ENCODE measurements around the gene ZFY.
"Not testable (repeated sequence)": the region's sequence is repeated elsewhere in the genome, so short reads cannot be mapped to it uniquely, and the experiment has no call there.

The ZFY gene

DNA sequence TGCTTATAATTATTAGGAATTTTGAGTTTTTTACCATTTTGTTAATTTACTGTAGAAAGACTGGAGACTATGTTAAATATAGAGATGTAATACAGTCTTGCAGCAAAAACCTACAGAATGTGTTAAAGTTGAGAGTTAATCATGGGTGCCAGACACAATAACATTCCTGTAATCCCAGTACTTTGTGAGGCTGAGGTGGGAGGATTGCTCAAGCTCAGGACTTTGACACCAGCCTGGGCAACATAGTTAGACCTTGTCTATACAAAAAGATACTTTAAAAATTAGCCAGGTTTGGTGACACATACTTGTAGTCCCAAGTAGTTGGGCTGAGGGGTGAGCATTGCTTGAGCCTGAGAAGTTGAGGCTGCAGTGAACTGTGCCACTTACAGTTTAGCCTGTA, 17.7 kb downstream of the ZFY start:
- no peak for DNase-seq
- peaks cover 0 to 34% of the 10 kb centered on the region in 2 donors for H3K4me1 Mint-ChIP-seq
- no peak for ATAC-seq (replicated peaks)
- H3K36me3 Mint-ChIP-seq, result peaks cover 0 to 17% of the 10 kb centered on the region in 2 donors
- H3K27me3 Mint-ChIP-seq, result no peaks in the 10 kb centered on the region
- no peak overlapping the region for H3K4me3 Mint-ChIP-seq
- no peaks in the 10 kb centered on the region for H3K9me3 Mint-ChIP-seq
- no peak overlapping the region for H3K27ac Mint-ChIP-seq

- DNase-seq (no peak), ATAC-seq (replicated peaks) (no peak)
- H3K27me3 Mint-ChIP-seq, result no peaks in the 10 kb centered on the region
- no peaks in the 10 kb centered on the region for H3K9me3 Mint-ChIP-seq
- H3K27ac Mint-ChIP-seq, result no peak overlapping the region
- peaks cover 0 to 34% of the 10 kb centered on the region in 2 donors for H3K4me1 Mint-ChIP-seq
- H3K36me3 Mint-ChIP-seq, result peaks cover 0 to 18% of the 10 kb centered on the region in 2 donors
- no peak overlapping the region for H3K4me3 Mint-ChIP-seq
Observed at GRCh38 chrY:2954735-2955134, 19.6 kb downstream of the ZFY start.

GRCh38 chrY:2955561-2955960, 20.4 kb downstream of the ZFY start:
- Mint-ChIP-seq H3K9me3 (no peaks in the 10 kb centered on the region), H3K4me1 (peaks cover 0 to 25% of the 10 kb centered on the region in 2 donors), H3K27ac (no peak overlapping the region), H3K27me3 (no peaks in the 10 kb centered on the region), H3K4me3 (no peak overlapping the region), H3K36me3 (peaks cover 0 to 18% of the 10 kb centered on the region in 2 donors)
- ATAC-seq (replicated peaks) (no peak), DNase-seq (no peak)

DNA sequence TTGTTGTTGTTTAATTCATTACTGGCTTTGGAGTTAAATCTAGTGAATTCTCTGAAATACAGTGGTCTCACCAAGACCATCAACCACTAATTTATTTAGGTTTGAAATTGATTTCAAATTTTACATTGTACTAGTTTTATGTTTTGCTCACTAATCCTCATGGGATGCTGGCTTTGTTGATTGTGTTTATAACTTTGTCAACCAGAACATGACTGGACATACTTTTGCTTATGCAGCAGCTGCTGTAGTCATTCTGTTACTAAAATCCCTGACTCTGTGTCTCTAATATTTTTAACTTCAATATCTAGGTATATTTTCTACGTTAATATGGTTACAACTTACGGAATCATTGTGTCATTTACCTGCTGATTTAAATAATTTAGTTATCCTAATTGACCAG, 26.9 kb downstream of the ZFY start:
- no peaks in the 10 kb centered on the region for H3K27me3 Mint-ChIP-seq
- H3K9me3 Mint-ChIP-seq, result no peaks in the 10 kb centered on the region
- no peak overlapping the region for H3K27ac Mint-ChIP-seq

GRCh38 chrY:2964814-2965213, 29.6 kb downstream of the ZFY start:
- no peak for DNase-seq
- no peak overlapping the region for H3K27ac Mint-ChIP-seq
- H3K9me3 Mint-ChIP-seq, result no peaks in the 10 kb centered on the region
- no peak overlapping the region for H3K4me3 Mint-ChIP-seq
- no peaks in the 10 kb centered on the region for H3K27me3 Mint-ChIP-seq
- peaks cover 0 to 15% of the 10 kb centered on the region in 2 donors for H3K4me1 Mint-ChIP-seq
- peaks cover 0 to 7% of the 10 kb centered on the region in 2 donors for H3K36me3 Mint-ChIP-seq
- peak in 1 of 2 donors; percentile 60 for ATAC-seq (replicated peaks)

More for the DNA sequence above, 26.9 kb downstream of the ZFY start:
- ATAC-seq (replicated peaks) (no peak), DNase-seq (no peak)
- peaks cover 0 to 7% of the 10 kb centered on the region in 2 donors for H3K4me1 Mint-ChIP-seq
- no peak overlapping the region for H3K4me3 Mint-ChIP-seq
- H3K36me3 Mint-ChIP-seq, result peaks cover 0 to 7% of the 10 kb centered on the region in 2 donors

GRCh38 chrY:2965629-2966028, 30.4 kb downstream of the ZFY start:
- peaks cover 0 to 22% of the 10 kb centered on the region in 2 donors for H3K4me1 Mint-ChIP-seq
- H3K36me3 Mint-ChIP-seq, result peaks cover 0 to 7% of the 10 kb centered on the region in 2 donors
- H3K4me3 Mint-ChIP-seq, result no peak overlapping the region
- H3K9me3 Mint-ChIP-seq, result no peaks in the 10 kb centered on the region
- H3K27ac Mint-ChIP-seq, result no peak overlapping the region
- ATAC-seq (replicated peaks), result no peak
- H3K27me3 Mint-ChIP-seq, result no peaks in the 10 kb centered on the region
- DNase-seq, result no peak

- no peaks in the 10 kb centered on the region for H3K9me3 Mint-ChIP-seq
- no peak overlapping the region for H3K27ac Mint-ChIP-seq
- H3K4me3 Mint-ChIP-seq, result no peak overlapping the region
- no peak for DNase-seq
- no peaks in the 10 kb centered on the region for H3K27me3 Mint-ChIP-seq
- no peak for ATAC-seq (replicated peaks)
- H3K36me3 Mint-ChIP-seq, result peaks cover 0 to 4% of the 10 kb centered on the region in 2 donors
- peaks cover 0 to 29% of the 10 kb centered on the region in 2 donors for H3K4me1 Mint-ChIP-seq
Observed at GRCh38 chrY:2969561-2969960, 34.4 kb downstream of the ZFY start.

DNA sequence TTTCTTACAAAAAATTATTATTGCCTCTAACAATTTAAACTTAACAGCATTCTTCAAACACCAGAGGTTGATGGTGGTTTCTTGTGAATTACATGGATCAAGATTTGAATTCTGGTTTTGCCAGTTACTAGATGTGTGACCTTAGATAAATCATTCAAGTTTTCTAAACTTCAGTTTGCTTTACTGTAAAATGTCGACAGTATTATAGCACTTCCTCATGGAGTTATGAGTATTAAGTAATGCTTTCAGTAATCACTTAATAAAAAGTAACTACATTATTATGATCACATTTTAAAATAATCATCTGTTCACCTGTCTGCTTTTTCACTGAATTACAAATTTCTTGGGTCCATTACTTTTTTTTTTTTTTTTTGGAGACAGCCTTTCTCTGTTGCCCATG, 37.5 kb downstream of the ZFY start:
- ATAC-seq (replicated peaks) (peak in 1 of 2 donors; percentile 63), DNase-seq (no peak)
- Mint-ChIP-seq H3K36me3 (peaks cover 0 to 5% of the 10 kb centered on the region in 2 donors), H3K4me3 (peak overlapping the region in 1 of 2 donors; percentile 57), H3K9me3 (no peaks in the 10 kb centered on the region), H3K4me1 (peaks cover 0 to 29% of the 10 kb centered on the region in 2 donors), H3K27ac (no peak overlapping the region), H3K27me3 (no peaks in the 10 kb centered on the region)

DNA sequence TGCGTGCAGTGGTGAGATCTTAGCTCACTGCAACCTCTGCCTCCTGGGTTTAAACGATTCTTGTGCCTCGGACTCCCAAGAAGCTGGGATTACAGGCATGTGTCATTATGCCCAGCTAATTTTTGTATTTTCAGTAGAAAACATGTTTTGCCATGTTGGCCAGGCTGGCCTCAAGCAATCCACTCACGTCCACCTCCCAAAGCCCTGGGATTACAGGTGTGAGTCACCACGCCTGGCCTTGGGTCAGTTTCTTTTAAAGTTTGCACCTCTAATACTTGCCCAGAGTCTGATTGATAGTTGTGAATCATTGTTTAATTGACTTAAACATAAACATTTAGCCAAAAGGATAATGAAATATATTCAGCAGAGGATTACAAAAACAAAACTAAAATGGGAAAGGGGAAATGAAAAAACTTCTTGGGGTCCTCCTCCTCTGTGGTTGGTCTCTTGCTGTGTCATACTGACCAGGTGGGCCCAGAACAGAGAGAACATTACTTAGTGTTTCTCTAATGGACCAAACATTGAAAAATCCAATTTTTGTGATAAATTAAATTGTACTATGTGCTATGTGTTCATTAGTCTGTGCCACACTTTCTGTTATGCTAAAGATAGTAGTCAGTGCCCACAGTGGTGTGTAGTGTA, 38.0 kb downstream of the ZFY start:
- H3K4me3 Mint-ChIP-seq, result peak overlapping the region in 1 of 2 donors; percentile 57
- H3K4me1 Mint-ChIP-seq, result peaks cover 0 to 29% of the 10 kb centered on the region in 2 donors
- peaks cover 0 to 5% of the 10 kb centered on the region in 2 donors for H3K36me3 Mint-ChIP-seq
- no peaks in the 10 kb centered on the region for H3K27me3 Mint-ChIP-seq
- H3K27ac Mint-ChIP-seq, result no peak overlapping the region
- H3K9me3 Mint-ChIP-seq, result no peaks in the 10 kb centered on the region
- DNase-seq (no peak), ATAC-seq (replicated peaks) (peak in 1 of 2 donors; percentile 71)

DNA sequence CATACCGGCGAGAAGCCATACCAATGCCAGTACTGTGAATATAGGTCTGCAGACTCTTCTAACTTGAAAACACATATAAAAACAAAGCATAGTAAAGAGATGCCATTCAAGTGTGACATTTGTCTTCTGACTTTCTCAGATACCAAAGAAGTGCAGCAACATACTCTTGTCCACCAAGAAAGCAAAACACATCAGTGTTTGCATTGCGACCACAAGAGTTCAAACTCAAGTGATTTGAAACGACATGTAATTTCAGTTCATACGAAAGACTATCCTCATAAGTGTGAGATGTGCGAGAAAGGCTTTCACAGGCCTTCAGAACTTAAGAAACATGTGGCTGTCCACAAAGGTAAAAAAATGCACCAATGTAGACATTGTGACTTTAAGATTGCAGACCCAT, 44.1 kb downstream of the ZFY start:
- Mint-ChIP-seq H3K27ac (no peak overlapping the region), H3K4me3 (no peak overlapping the region), H3K4me1 (no peaks in the 10 kb centered on the region), H3K36me3 (peaks cover 0 to 8% of the 10 kb centered on the region in 2 donors), H3K27me3 (no peaks in the 10 kb centered on the region), H3K9me3 (no peaks in the 10 kb centered on the region)
- no peak for ATAC-seq (replicated peaks)
- DNase-seq, result no peak

- H3K4me1 Mint-ChIP-seq, result no peaks in the 10 kb centered on the region
- ATAC-seq (replicated peaks) (no peak), DNase-seq (no peak)
- H3K36me3 Mint-ChIP-seq, result peaks cover 0 to 3% of the 10 kb centered on the region in 2 donors
- H3K27ac Mint-ChIP-seq, result no peak overlapping the region
- H3K27me3 Mint-ChIP-seq, result no peaks in the 10 kb centered on the region
- no peak overlapping the region for H3K4me3 Mint-ChIP-seq
- no peaks in the 10 kb centered on the region for H3K9me3 Mint-ChIP-seq
Observed at GRCh38 chrY:2984491-2984890, 49.3 kb downstream of the ZFY start.

DNA sequence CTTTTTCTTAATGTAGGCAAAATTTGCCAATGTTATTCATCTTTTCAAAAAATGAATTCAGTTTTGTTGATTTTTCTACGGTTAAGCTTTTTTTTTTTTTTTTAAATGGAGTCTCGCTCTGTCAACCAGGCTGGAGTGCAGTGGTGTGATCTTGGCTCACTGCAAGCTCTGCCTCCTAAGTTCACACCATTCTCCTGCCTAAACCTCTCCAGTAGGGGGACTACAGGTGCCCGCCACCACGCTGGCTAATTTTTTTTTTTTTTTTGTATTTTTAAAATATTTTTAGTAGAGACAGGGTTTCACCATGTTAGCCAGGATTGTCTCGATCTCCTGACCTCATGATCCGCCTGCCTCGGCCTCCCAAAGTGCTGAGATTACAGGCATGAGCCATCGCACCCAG, 52.0 kb downstream of the ZFY start:
- H3K4me1 Mint-ChIP-seq; H3K27me3 Mint-ChIP-seq; H3K27ac Mint-ChIP-seq; ATAC-seq (replicated peaks); H3K4me3 Mint-ChIP-seq; DNase-seq; H3K9me3 Mint-ChIP-seq; H3K36me3 Mint-ChIP-seq: not testable (repeated sequence)

DNA sequence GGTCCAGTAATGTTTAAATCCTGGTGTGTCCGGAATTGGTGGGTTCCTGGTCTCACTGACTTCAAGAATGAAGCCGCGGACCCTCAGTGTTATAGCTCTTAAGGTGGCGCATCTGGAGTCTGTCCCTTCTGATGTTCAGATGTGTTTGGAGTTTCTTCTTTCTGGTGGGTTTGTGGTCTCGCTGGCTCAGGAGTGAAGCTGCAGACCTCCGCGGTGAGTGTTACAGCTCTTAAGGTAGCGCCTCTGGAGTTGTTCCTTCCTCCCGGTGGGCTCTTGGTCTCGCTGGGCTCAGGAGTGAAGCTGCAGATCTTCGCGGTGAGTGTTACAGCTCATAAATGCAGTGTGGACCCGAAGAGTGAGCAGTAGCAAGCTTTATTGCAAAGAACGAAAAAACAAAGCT, 62.2 kb downstream of the ZFY start:
- not testable (repeated sequence) for H3K27me3 Mint-ChIP-seq; DNase-seq; H3K9me3 Mint-ChIP-seq; H3K27ac Mint-ChIP-seq; ATAC-seq (replicated peaks); H3K4me3 Mint-ChIP-seq; H3K36me3 Mint-ChIP-seq; H3K4me1 Mint-ChIP-seq

DNA sequence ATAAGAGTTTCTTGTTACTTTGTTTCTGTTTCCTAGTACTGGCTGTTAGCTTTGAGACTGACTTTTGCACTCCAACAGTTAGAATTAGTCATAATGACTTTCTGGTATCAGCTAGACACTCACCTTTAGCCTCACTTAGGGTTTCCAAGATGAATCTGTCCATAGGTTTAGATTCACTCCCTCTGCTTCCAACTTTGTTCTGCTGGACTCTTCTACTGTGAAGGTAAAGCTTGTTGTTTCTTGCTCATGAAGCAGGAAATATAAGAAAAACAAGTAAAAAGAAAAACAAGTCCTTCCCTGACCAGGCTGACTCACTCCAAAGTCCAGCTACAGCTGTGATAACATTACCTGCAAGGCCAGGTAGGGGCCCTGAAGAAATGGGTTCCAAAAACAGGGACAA, 67.0 kb downstream of the ZFY start:
- Mint-ChIP-seq H3K4me1 (peaks cover 0 to 42% of the 10 kb centered on the region in 2 donors), H3K27ac (no peak overlapping the region), H3K27me3 (no peaks in the 10 kb centered on the region), H3K36me3 (peaks cover 0 to 1% of the 10 kb centered on the region in 2 donors), H3K9me3 (no peaks in the 10 kb centered on the region), H3K4me3 (no peak overlapping the region)
- peak in 1 of 2 donors; percentile 48 for ATAC-seq (replicated peaks)
- DNase-seq, result no peak

DNA sequence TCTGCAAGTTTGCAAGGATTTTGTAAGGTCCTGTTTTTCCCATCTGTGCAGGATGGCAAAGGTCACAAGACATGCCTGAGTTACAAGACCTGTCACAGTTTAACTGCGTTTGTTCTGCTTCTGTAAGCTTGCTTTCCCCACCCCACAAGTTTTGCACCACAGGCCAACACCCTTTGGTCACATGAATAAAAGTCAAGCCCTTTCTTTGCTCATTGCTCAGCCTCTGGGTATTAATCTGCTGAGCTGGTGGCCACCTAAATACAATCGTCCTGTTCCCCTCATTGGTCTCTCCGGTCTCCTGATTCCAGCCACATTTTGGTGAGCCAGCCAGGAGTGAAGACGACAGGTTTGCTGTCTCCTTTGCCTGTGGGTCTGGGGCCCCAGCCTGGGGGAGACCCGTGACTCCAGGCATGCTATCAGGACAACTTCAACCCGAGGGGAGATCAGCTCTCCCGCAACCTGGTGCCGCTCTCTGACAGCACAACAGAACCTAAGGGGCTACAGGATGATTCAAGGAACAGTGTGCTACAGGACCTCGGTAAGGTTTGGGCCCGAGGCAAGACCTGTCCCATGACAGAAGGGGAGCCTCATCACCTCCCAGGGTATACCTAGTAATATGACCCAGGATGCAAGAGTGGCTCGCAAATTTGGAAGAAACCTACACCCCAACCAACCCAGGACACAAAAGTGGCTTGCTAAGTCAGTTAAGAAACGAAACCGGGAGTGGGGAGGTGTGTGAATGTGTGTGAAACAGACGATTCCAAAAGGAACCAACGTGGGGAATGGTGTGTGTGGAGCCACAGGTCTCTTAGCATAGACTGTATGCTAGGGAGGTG, 67.7 kb downstream of the ZFY start:
- Mint-ChIP-seq H3K4me1 (peaks cover 0 to 44% of the 10 kb centered on the region in 2 donors), H3K4me3 (peak overlapping the region in 1 of 2 donors; percentile 93), H3K36me3 (peaks cover 0 to 1% of the 10 kb centered on the region in 2 donors), H3K27me3 (no peaks in the 10 kb centered on the region), H3K27ac (no peak overlapping the region), H3K9me3 (no peaks in the 10 kb centered on the region)
- ATAC-seq (replicated peaks) (peak in 1 of 2 donors; percentile 83), DNase-seq (no peak)
